NOMO-1 treated with DMSO at 0.1 percent for 48 hours (cell line): ENCODE results near the gene SRM.
"Not testable (repeated sequence)": the region's sequence is repeated elsewhere in the genome, so short reads cannot be mapped to it uniquely, and the experiment has no call there.

Experiments used
- DNase-seq: peaks from one replicate; lab custom pipeline; 2025; ENCODE audit not compliant: unreplicated experiment; lab: John Stamatoyannopoulos, UW

The SRM gene

GRCh38 chr1:11059968-11060830 is at the start of gene SRM:
TSS of gene SRM (minus strand) at chr1:11060018. CDS start at chr1:11059943, 75 bp downstream.
- DNase-seq = peak; percentile 85

DNA sequence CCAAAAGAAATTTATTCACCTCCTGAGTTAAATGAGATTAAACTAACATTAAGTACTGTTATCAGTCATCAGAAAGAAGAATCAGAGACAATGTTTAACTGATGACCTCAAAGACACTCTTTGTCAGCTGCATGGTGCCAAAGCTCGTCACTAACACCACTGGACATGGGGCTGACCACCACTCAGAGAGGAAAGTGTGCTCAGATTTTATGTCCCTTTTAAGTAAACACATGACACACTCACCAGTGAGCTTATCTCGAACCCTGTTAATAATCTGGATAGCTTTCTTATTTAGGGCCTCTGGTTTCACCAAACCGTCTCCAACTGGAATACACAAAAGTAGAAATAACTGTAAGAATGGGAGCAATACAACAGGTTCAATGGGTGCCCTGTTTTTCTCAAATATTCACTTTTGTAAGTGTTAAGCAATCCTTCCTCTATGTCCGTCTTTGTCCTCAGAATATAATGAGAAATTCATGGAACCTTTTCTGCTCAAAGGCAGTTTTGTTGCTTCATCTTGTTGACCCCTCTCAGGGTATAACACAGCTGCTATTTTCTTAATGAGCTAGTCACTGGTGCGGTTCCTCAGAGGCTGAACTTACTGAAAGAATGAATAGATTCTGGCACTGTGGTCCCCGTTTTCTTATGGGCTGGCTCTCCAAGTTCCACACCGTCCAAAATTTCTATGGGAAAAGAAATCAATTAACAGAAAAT is 49.4 kb upstream of the SRM start:
- no peak for DNase-seq

GRCh38 chr1:11107599-11107998 is 47.8 kb upstream of the SRM start:
- DNase-seq = no peak

DNA sequence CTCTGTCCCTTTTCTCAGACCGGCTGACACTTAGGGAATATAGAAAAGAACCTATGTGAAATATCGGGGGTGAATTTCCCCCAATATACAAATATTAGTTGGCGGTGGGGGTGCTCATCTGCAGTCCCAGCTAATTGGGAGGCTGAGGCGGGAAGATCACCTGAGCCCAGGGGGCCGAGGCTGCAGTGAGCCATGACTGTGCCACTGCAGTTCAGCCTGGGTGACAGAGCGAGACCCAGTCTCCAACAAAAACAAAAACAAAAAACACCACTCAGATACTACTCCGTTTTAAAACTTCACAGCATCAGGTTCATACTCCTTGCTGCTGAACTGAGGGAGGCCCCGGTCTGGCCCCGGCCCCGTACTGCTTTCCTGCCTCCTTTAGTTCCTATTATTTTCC is 45.8 kb upstream of the SRM start:
- DNase-seq = no peak

- no peak for DNase-seq
Observed at GRCh38 chr1:11101347-11101746, 41.5 kb upstream of the SRM start.

- DNase-seq = not testable (repeated sequence)
Observed at GRCh38 chr1:11100806-11101205, 41.0 kb upstream of the SRM start.

- DNase-seq = no peak
Observed at GRCh38 chr1:11100149-11100493, 40.3 kb upstream of the SRM start.

- peak; percentile 80 for DNase-seq
Observed at GRCh38 chr1:11099310-11100148, 39.7 kb upstream of the SRM start, which contains the start of gene EXOSC10. TSS of gene EXOSC10 (minus strand) at chr1:11099869. CDS start at chr1:11099831, 38 bp downstream.

GRCh38 chr1:11098931-11099309 is 39.1 kb upstream of the SRM start:
- DNase-seq = no peak

GRCh38 chr1:11083784-11084183 is 24.0 kb upstream of the SRM start:
- DNase-seq = not testable (repeated sequence)

GRCh38 chr1:11080931-11081330 is 21.1 kb upstream of the SRM start:
- no peak for DNase-seq

GRCh38 chr1:11078631-11079030 is 18.8 kb upstream of the SRM start:
- DNase-seq = no peak

DNA sequence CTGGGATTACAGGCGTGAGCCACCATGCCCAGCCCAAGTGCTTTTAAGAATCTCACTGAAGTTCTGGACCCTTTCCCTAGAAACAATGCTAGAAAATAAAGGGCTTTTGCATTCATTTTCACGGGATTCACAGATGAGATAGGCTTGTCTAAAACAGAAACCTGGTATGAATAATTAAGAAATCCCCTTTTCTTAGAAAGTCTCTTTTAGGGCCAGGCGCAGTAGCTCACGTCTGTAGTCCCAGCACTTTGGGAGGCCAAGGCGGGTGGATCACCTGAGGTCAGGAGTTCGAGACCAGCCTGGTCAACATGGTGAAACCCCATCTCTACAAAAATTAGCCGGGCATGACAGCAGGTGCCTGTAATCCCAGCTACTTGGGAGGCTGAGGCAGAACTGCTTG is 13.6 kb upstream of the SRM start:
- not testable (repeated sequence) for DNase-seq

GRCh38 chr1:11072216-11072917 is 12.5 kb upstream of the SRM start:
- DNase-seq = no peak

DNA sequence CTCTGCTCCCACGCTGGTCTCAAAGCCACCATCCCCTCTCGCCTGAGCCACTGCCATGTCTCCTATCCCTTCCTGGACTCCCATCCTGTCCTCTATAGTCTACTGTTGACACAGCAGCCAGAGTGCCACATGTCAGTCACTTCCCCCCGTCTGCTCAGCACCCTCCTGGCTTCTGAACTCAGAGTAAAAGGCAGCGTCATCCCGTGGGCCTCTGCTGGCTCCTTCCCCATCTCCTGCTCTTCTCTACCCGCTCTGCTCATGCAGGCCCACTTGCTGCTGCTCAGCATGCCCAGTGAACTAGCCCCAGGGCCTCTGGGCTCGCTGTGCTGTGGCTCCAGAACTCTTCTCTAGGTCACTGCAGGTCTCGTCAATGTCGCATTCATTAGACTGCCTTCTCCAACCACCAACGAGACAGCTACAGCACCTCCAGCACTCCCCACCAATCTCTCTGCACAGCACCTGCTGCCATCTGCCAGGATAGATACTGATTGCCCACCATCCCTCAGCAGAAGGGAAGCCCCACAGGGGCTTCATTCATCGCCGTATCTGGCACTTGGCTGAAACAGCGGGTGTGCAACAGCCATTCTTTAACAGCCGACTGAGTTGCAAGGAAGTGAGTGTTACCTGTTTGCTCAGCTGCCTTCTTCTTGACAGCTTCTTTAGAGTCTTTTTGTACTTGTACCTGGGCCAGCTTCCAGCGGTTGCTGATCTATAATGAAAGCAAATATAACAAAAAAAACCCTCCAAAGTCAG is 11.8 kb upstream of the SRM start:
- DNase-seq = no peak

- DNase-seq = no peak
Observed at GRCh38 chr1:11070876-11071275, 11.1 kb upstream of the SRM start.

- DNase-seq = no peak
Observed at GRCh38 chr1:11068600-11069473, 9.0 kb upstream of the SRM start.

GRCh38 chr1:11067716-11068599 is 8.1 kb upstream of the SRM start:
- DNase-seq = no peak
